K562 (cell line): Measurements from ENCODE around the gene LRP1-AS. TPM values are rescaled to one million over a fixed set of nuclear protein-coding genes. Genes with fewer than 3 reads are reported as not detected.

Source experiments
- ATAC-seq: fragments of 200-7000 bp; cut with Tn5 transposase; 3 replicates; pipeline ENCODE4 v1.9.1; 2020; ENCODE audit warnings: moderate library complexity
- BruUV-seq: library from RNA; stranded (reverse); fragments of 400-500 nt; replicated peaks from 2 replicates; lab custom pipeline; 2021; lab: Mats Ljungman, UMichigan
- CTCF ChIA-PET: fragments of 300-600 bp; formaldehyde crosslinking; extraction: SDS; loops from one replicate; lab custom pipeline; 2021; ENCODE audit warnings: low intra/inter-chr PET ratio; lab: Yijun Ruan, JAX
- POLR2A ChIA-PET: fragments of 300-600, 350-650 bp; sonication (Branson Sonifier 250); formaldehyde crosslinking; extraction: SDS; loops from one replicate; lab custom pipeline; 2021; ENCODE audit warnings: antibody characterized with exemption, inconsistent platforms; lab: Yijun Ruan, JAX
- DNase-seq, 4 experiments: peaks; one replicate each; pipeline versions ENCODE4 v3.0.0 to v3.0.0-alpha.2; 2011 to 2018; ENCODE audit warnings: low spot score in 3 of 4, mixed read lengths in 3 of 4; ENCODE audit errors: extremely low read depth in 1 of 4
- FAIRE-seq: peaks from 2 replicates; lab custom pipeline; 2011; peaks lifted over from hg19 to GRCh38; lab: Jason Lieb, UNC
- H2AFZ ChIP-seq: 2 replicates; pipeline ENCODE4 v1.6.0; 2011; ENCODE audit warnings: low read depth, low read length, control low read depth, inconsistent platforms
- H3K27ac ChIP-seq: fragments of 200-600 bp; 3 replicates; pipeline ENCODE4 v1.8.0; 2011; ENCODE audit warnings: low read depth, mild to moderate bottlenecking, control low read depth, inconsistent platforms, low read length, moderate library complexity, mixed read lengths; ENCODE audit errors: extremely low read depth
- H3K27me3 ChIP-seq, 2 experiments: fragments of 300-600 bp in 1 of 2; 2 replicates in 1 of 2; 3 replicates in 1 of 2; pipeline versions ENCODE4 v1.6.0 to v1.8.0; 2011; ENCODE audit warnings: inconsistent platforms in 2 of 2, low read length in 2 of 2, mild to moderate bottlenecking in 1 of 2, mixed read lengths in 1 of 2, moderate library complexity in 1 of 2; ENCODE audit not compliant: control insufficient read depth in 2 of 2, insufficient read depth in 2 of 2
- H3K36me3 ChIP-seq: fragments of 300-600 bp; 3 replicates; pipeline ENCODE4 v1.8.0; 2011; ENCODE audit warnings: mild to moderate bottlenecking, low read length, inconsistent platforms; ENCODE audit not compliant: control insufficient read depth, insufficient read depth
- H3K4me1 ChIP-seq, 2 experiments: fragments of 200-600 bp in 1 of 2; replicated peaks in 1 of 2; 2 replicates in 1 of 2; 3 replicates in 1 of 2; pipeline versions ENCODE4 v1.5.1 to v1.8.0; 2011; ENCODE audit warnings: inconsistent platforms in 2 of 2, low read length in 2 of 2, mild to moderate bottlenecking in 1 of 2, mixed read lengths in 1 of 2, moderate library complexity in 1 of 2; ENCODE audit not compliant: control insufficient read depth in 2 of 2, insufficient read depth in 2 of 2
- H3K4me2 ChIP-seq: 2 replicates; pipeline ENCODE4 v1.6.1; 2011; ENCODE audit warnings: low read length, control low read depth, inconsistent platforms, mixed read lengths; ENCODE audit not compliant: insufficient read depth
- H3K4me3 ChIP-seq: fragments of 200-600 bp; sonication (generic), shearing (Covaris generic); 2 replicates; pipeline ENCODE4 v1.5.1; 2016; ENCODE audit warnings: control low read depth, inconsistent platforms
- H3K79me2 ChIP-seq: fragments of 200-600 bp; 3 replicates; pipeline ENCODE4 v1.8.0; 2011; ENCODE audit warnings: low read length, inconsistent platforms; ENCODE audit not compliant: control insufficient read depth, insufficient read depth
- H3K9ac ChIP-seq, 2 experiments: 2 replicates each; pipeline versions ENCODE4 v1.6.0 to v1.6.1; 2011; ENCODE audit warnings: low read depth in 2 of 2, low read length in 2 of 2, control low read depth in 1 of 2, inconsistent platforms in 1 of 2, mild to moderate bottlenecking in 1 of 2, mixed read lengths in 1 of 2; ENCODE audit not compliant: insufficient read depth in 1 of 2
- H3K9me1 ChIP-seq: one replicate; pipeline ENCODE4 v1.6.0; 2011; ENCODE audit warnings: inconsistent platforms, mild to moderate bottlenecking, low read length, moderate library complexity; ENCODE audit not compliant: control insufficient read depth, insufficient read depth
- H3K9me3 ChIP-seq: replicated peaks from 2 replicates; pipeline ENCODE4 v1.5.1; 2011; ENCODE audit warnings: low read depth, low read length, inconsistent platforms; ENCODE audit not compliant: control insufficient read depth, insufficient read depth
- H4K20me1 ChIP-seq: replicated peaks from 2 replicates; pipeline ENCODE4 v1.6.1; 2011; ENCODE audit warnings: low read length, inconsistent platforms, mixed read lengths; ENCODE audit not compliant: control insufficient read depth, insufficient read depth
- CHCHD3 ChIP-seq: fragments of 250-450 bp; sonication (Bioruptor Pico); IDR thresholded peaks from 2 replicates; pipeline ENCODE4 v2.1.2; 2022; ENCODE audit warnings: mild to moderate bottlenecking
- CHD2 ChIP-seq: IDR thresholded peaks from 2 replicates; pipeline ENCODE4 v1.6.1; 2011; ENCODE audit warnings: low read depth, low read length
- DPF2 ChIP-seq: fragments of 450-650 bp; IDR thresholded peaks from 2 replicates; pipeline ENCODE4 v1.6.1; 2016
- FOXK2 ChIP-seq, 2 experiments: fragments of 450-650 bp; IDR thresholded peaks in 1 of 2; conservative IDR thresholded peaks in 1 of 2; 2 replicates each; pipeline ENCODE4 v1.6.1; 2016; ENCODE audit warnings: low read depth in 2 of 2, mild to moderate bottlenecking in 1 of 2
- GTF2E2 ChIP-seq: fragments of 200-800 bp; sonication (Bioruptor generic); IDR thresholded peaks from 2 replicates; pipeline ENCODE4 v1.6.1; 2016; ENCODE audit warnings: missing genetic modification characterization, missing compliant biosample characterization
- HNRNPK ChIP-seq: fragments of 200-400 bp; formaldehyde crosslinking; IDR thresholded peaks from one replicate; pipeline ENCODE4 v1.6.1; 2018; ENCODE audit warnings: mild to moderate bottlenecking, low read depth, low read length; ENCODE audit not compliant: poor library complexity, severe bottlenecking
- IRF2 ChIP-seq: sonication (generic); formaldehyde crosslinking; IDR thresholded peaks from 2 replicates; pipeline ENCODE4 v1.8.1; 2022; ENCODE audit warnings: mild to moderate bottlenecking, missing genetic modification reagents
- KAT2B ChIP-seq: IDR thresholded peaks from one replicate; pipeline ENCODE4 v1.6.1; 2012; ENCODE audit warnings: low read depth, mild to moderate bottlenecking, control low read depth, inconsistent platforms, low read length, moderate library complexity
- KLF6 ChIP-seq: fragments of 250-450 bp; sonication (Bioruptor Pico); IDR thresholded peaks from 2 replicates; pipeline ENCODE4 v1.4.0; 2020; ENCODE audit warnings: mild to moderate bottlenecking, moderate library complexity, borderline replicate concordance
- MAFF ChIP-seq: IDR thresholded peaks from 2 replicates; pipeline ENCODE4 v1.6.1; 2012; ENCODE audit warnings: low read length, improper control_type of control experiment
- NBN ChIP-seq: fragments of 450-650 bp; IDR thresholded peaks from 2 replicates; pipeline ENCODE4 v1.6.1; 2016; ENCODE audit warnings: low read depth, mild to moderate bottlenecking
- NRF1 ChIP-seq, 2 experiments: fragments of 450-650 bp; IDR thresholded peaks in 1 of 2; conservative IDR thresholded peaks in 1 of 2; 2 replicates each; pipeline ENCODE4 v1.6.1; 2014; ENCODE audit warnings: mild to moderate bottlenecking in 2 of 2
- POLR2AphosphoS5 ChIP-seq: IDR thresholded peaks from 2 replicates; pipeline ENCODE4 v1.6.1; 2011; ENCODE audit warnings: mild to moderate bottlenecking, low read depth, low read length, moderate library complexity; ENCODE audit not compliant: control insufficient read depth, insufficient read depth
- POLR3A ChIP-seq: IDR thresholded peaks from 2 replicates; pipeline ENCODE4 v1.6.1; 2011; ENCODE audit warnings: borderline replicate concordance, mild to moderate bottlenecking, moderate library complexity; ENCODE audit not compliant: insufficient read length, insufficient read depth; ENCODE audit errors: extremely low read depth
- POLR3G ChIP-seq: IDR thresholded peaks from 2 replicates; pipeline ENCODE4 v1.6.1; 2011; ENCODE audit not compliant: insufficient read length, insufficient replicate concordance; ENCODE audit errors: extremely low read depth
- ZNF408 ChIP-seq: fragments of 250-450 bp; sonication (Bioruptor Pico); IDR thresholded peaks from 2 replicates; pipeline ENCODE4 v1.4.0; 2020; ENCODE audit warnings: low read depth, mild to moderate bottlenecking, moderate library complexity
- ZNF436 ChIP-seq: fragments of 250-450, 450-650 bp; sonication (Bioruptor Pico); formaldehyde crosslinking; IDR thresholded peaks from 2 replicates; pipeline ENCODE4 v1.7.0; 2020; ENCODE audit warnings: mild to moderate bottlenecking
- WGBS: fragments of 100-300 bp; shearing (Covaris generic); methylation state at CpG from one replicate; pipeline ENCODE4 v1.1.6; 2016; ENCODE audit warnings: low coverage, mixed read lengths; ENCODE audit not compliant: insufficient coverage; ENCODE audit errors: missing lambda C conversion rate; 5-methylcytosine and 5-hydroxymethylcytosine counted together
- in situ Hi-C: fragments of 300-500 bp; cut with MboI; formaldehyde crosslinking; loops from 4 replicates; pipeline ENCODE4 v1.15.0; 2018; ENCODE audit warnings: inconsistent platforms, mixed read lengths
- intact Hi-C: fragments of 100-400 bp; cut with micrococcal nuclease; formaldehyde crosslinking; loops from 2 replicates; pipeline ENCODE4 v1.14.2; 2022
- polyA plus RNA-seq, 8 experiments: library from polyadenylated mRNA; depleted of rRNA in 4 of 8; stranded (reverse) in 5 of 8; unstranded in 3 of 8; fragments of >200 nt; fragmentation: Nextera tagmentation in 2 of 8; fragmentation: Illumina TruSeq in 1 of 8; extraction: Ambion mirVana in 2 of 8; extraction: Trizol in 1 of 8; gene quantifications; 2 replicates each; pipeline versions ENCODE4 v1.2.1 to v1.2.3, GENCODE V29; 2011 to 2014; ENCODE audit warnings: inconsistent platforms in 1 of 8, missing spikeins in 1 of 8
- total RNA-seq, 7 experiments: library from RNA; depleted of rRNA in 6 of 7; stranded (reverse); fragments of >200 nt in 6 of 7; fragmentation: Illumina TruSeq in 2 of 7; extraction: Trizol in 2 of 7; gene quantifications; 2 replicates each; pipeline versions ENCODE4 v1.2.1 to v1.2.3, GENCODE V29; 2011 to 2021; ENCODE audit warnings: low replicate concordance in 1 of 7
- TF ChIP-seq, protein P1 (sequence below): sonication (generic); formaldehyde crosslinking; IDR thresholded peaks from 2 replicates; pipeline ENCODE4 v1.8.0; 2022; ENCODE audit warnings: missing genetic modification reagents, mild to moderate bottlenecking, borderline replicate concordance
- TF ChIP-seq, protein P2 (sequence below), 2 experiments: fragments of 450-650 bp; IDR thresholded peaks; 2 replicates each; pipeline ENCODE4 v1.6.1; 2016

The LRP1-AS gene
- total and polyA plus RNA-seq, 9 of the 15 experiments (the other 6 are each of a cell fraction or from before 2014, with no cell fraction given), result not detected

DNA sequence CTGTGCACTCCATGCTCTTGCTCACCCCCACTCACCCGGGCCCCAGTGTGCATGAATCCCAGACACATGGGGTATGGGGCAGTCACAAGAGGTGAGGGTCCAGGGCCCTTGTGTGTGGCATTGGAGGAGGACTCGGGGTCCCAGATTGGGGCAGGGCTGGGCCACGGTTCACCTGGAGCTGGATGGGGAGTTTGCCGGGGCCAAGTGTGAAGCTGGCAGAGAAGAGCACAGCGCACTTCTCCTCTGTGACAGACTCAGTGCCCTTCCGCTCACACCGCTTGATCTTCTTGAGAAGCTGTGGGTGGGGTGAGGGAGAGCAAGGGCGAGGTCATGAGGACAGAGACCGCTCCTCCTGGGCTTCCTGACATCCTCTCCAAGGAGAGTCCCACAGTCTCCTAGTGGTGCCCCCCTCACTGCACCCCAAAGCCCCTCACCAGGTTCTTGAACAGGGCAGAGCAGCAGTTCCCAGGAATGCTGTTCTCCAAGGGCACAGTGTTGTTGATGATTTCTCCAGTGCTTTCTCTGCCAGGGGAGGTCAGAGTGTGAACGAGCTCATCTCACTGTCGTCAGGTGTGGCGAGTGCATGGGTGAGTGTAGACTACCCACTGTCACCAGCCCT is 43.0 kb downstream of the LRP1-AS start:
- 95% methylated on average over 11 of the region's 12 CpGs for WGBS
- Histone ChIP-seq H3K9me3 (no peaks in the 10 kb centered on the region), H3K27ac (no peak overlapping the region; the same call in 2 of the 3 replicates), H2AFZ (no peak overlapping the region), H3K9ac (peak overlapping the region in 1 of 2 experiments; percentile 78; a peak in 1 of 4 replicates), H3K9me1 (no peaks in the 10 kb centered on the region), H3K27me3 (no peaks in the 10 kb centered on the region), H3K4me3 (no peak overlapping the region), H3K4me2 (no peak overlapping the region), H4K20me1 (no peaks in the 10 kb centered on the region), H3K79me2 (no peaks in the 10 kb centered on the region), H3K36me3 (peaks cover 40% of the 10 kb centered on the region), H3K4me1 (peaks cover 22 to 61% of the 10 kb centered on the region in 2 experiments)
- intact Hi-C loops, result no loop called here
- DNase-seq (peak in 1 of 4 experiments; percentile 4), FAIRE-seq (no peak), ATAC-seq (no peak)
- TF ChIP-seq GTF2E2, result no peak
- no peak for TF ChIP-seq CHD2
- TF ChIP-seq, protein P1, sequence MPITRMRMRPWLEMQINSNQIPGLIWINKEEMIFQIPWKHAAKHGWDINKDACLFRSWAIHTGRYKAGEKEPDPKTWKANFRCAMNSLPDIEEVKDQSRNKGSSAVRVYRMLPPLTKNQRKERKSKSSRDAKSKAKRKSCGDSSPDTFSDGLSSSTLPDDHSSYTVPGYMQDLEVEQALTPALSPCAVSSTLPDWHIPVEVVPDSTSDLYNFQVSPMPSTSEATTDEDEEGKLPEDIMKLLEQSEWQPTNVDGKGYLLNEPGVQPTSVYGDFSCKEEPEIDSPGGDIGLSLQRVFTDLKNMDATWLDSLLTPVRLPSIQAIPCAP, result no peak
- no peak for TF ChIP-seq NBN
- TF ChIP-seq KAT2B, result no peak
- no peak for TF ChIP-seq NRF1 (conservative IDR thresholded peaks at IDR 0.05 in 1 of 2, IDR thresholded peaks at IDR 0.05 in 1 of 2)
- no peak for TF ChIP-seq POLR3G
- TF ChIP-seq, protein P2, sequence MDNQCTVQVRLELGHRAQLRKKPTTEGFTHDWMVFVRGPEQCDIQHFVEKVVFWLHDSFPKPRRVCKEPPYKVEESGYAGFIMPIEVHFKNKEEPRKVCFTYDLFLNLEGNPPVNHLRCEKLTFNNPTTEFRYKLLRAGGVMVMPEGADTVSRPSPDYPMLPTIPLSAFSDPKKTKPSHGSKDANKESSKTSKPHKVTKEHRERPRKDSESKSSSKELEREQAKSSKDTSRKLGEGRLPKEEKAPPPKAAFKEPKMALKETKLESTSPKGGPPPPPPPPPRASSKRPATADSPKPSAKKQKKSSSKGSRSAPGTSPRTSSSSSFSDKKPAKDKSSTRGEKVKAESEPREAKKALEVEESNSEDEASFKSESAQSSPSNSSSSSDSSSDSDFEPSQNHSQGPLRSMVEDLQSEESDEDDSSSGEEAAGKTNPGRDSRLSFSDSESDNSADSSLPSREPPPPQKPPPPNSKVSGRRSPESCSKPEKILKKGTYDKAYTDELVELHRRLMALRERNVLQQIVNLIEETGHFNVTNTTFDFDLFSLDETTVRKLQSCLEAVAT (IDR thresholded peaks at IDR 0.05), result no peak
- no peak for TF ChIP-seq POLR2AphosphoS5
- no peak for TF ChIP-seq KLF6 (CRISPR knock-in tag)
- no peak for TF ChIP-seq IRF2
- no peak for TF ChIP-seq POLR3A
- TF ChIP-seq ZNF436 (CRISPR knock-in tag), result no peak
- no peak for TF ChIP-seq ZNF408 (CRISPR knock-in tag)
- TF ChIP-seq FOXK2 (conservative IDR thresholded peaks at IDR 0.05 in 1 of 2, IDR thresholded peaks at IDR 0.05 in 1 of 2; ENCODE audit: low read depth in 2 of 2), result no peak
- no peak for TF ChIP-seq CHCHD3 (CRISPR knock-in tag)
- TF ChIP-seq MAFF, result no peak
- no peak for TF ChIP-seq HNRNPK
- no peak for TF ChIP-seq DPF2
- in situ Hi-C loops, result no loop called here
- ChIA-PET POLR2A (interaction anchor here (1.9 to 2.2 kb wide), 2 partner anchors 8 to 26 kb away, joined by 7 read pairs; partner anchors contain the start of gene NEMP1), CTCF (no interaction called here)
- no TSS peak for BruUV-seq
